BJ (cell line): Measurements from ENCODE around the gene SLC17A9. TPM values are rescaled to one million over a fixed set of nuclear protein-coding genes. Genes with fewer than 3 reads are reported as not detected.
"Not testable (repeated sequence)": the region's sequence is repeated elsewhere in the genome, so short reads cannot be mapped to it uniquely, and the experiment has no call there.

Source experiments
- CTCF ChIA-PET: fragments of 350-600 bp; formaldehyde crosslinking; extraction: SDS; loops from one replicate; lab custom pipeline; 2021; ENCODE audit warnings: antibody characterized with exemption, inconsistent platforms; lab: Yijun Ruan, JAX
- POLR2A ChIA-PET: fragments of 300-600 bp; sonication (Branson Sonifier 250); formaldehyde crosslinking; extraction: SDS; loops from one replicate; lab custom pipeline; 2021; ENCODE audit warnings: antibody characterized with exemption; lab: Charles Lee
- DNase-seq: peaks from one replicate; pipeline ENCODE4 v3.0.0-alpha.2; 2011; ENCODE audit warnings: low read depth
- H3K27me3 ChIP-seq: 2 replicates; pipeline ENCODE4 v1.6.0; 2011; ENCODE audit warnings: low read length; ENCODE audit not compliant: control insufficient read depth, insufficient read depth
- H3K36me3 ChIP-seq: 2 replicates; pipeline ENCODE4 v1.5.1; 2011; ENCODE audit warnings: low read length; ENCODE audit not compliant: control insufficient read depth, insufficient read depth
- H3K4me3 ChIP-seq: 2 replicates; pipeline ENCODE4 v1.5.1; 2011; ENCODE audit warnings: low read depth, mild to moderate bottlenecking, control low read depth, low read length
- CTCF ChIP-seq: IDR thresholded peaks from 2 replicates; pipeline ENCODE4 v1.5.1; 2011; ENCODE audit warnings: low read depth, mild to moderate bottlenecking, control low read depth, inconsistent platforms, low read length, moderate library complexity; ENCODE audit not compliant: insufficient read depth
- polyA plus RNA-seq: library from polyadenylated mRNA; depleted of rRNA; stranded (reverse); fragments of >200 nt; gene quantifications from 2 replicates; pipeline ENCODE4 v1.2.3, GENCODE V29; 2011

The SLC17A9 gene
- polyA plus RNA-seq, 1 experiment = 30.8 TPM

GRCh38 chr20:62921119-62921687 is 31.3 kb upstream of the SLC17A9 start:
- CTCF ChIA-PET = interaction anchor here (0.7 to 1.9 kb wide), 6 partner anchors 13 to 45 kb away, joined by 3 to 11 read pairs (median 3); partner anchors contain the start of gene GID8
- Histone ChIP-seq H3K36me3 (no peaks in the 10 kb centered on the region; the same call in 1 of the 2 replicates), H3K27me3 (no peaks in the 10 kb centered on the region), H3K4me3 (no peak overlapping the region)
- POLR2A ChIA-PET = no interaction called here
- DNase-seq = no peak
- peak; percentile 61 for TF ChIP-seq CTCF

- Histone ChIP-seq H3K36me3 (no peaks in the 10 kb centered on the region; the same call in 1 of the 2 replicates), H3K4me3 (no peak overlapping the region), H3K27me3 (no peaks in the 10 kb centered on the region)
- DNase-seq = no peak
- no peak for TF ChIP-seq CTCF
- POLR2A ChIA-PET = no interaction called here
- CTCF ChIA-PET = no interaction called here
Observed at GRCh38 chr20:62922451-62922921, 30.0 kb upstream of the SLC17A9 start.

GRCh38 chr20:62923059-62923668 is 29.3 kb upstream of the SLC17A9 start:
- DNase-seq, H3K27me3 ChIP-seq, POLR2A ChIA-PET, CTCF ChIA-PET, H3K4me3 ChIP-seq, H3K36me3 ChIP-seq: not testable (repeated sequence)

GRCh38 chr20:62923669-62924441 is 28.7 kb upstream of the SLC17A9 start:
- no peaks in the 10 kb centered on the region for H3K27me3 ChIP-seq
- H3K36me3 ChIP-seq = peaks cover 1% of the 10 kb centered on the region; the same call in 1 of the 2 replicates
- DNase-seq = no peak
- H3K4me3 ChIP-seq = peak overlapping the region; percentile 80
- TF ChIP-seq CTCF = no peak
- POLR2A ChIA-PET = no interaction called here
- CTCF ChIA-PET = interaction anchor here (1.0 to 1.3 kb wide), 2 partner anchors 12 to 22 kb away, joined by 3 read pairs; no protein-coding TSS in a partner anchor

GRCh38 chr20:62924442-62925075 is 27.9 kb upstream of the SLC17A9 start:
- POLR2A ChIA-PET = no interaction called here
- no peak for TF ChIP-seq CTCF
- DNase-seq = no peak

More at GRCh38 chr20:62924442-62925075, 27.9 kb upstream of the SLC17A9 start:
- Histone ChIP-seq H3K27me3 (no peaks in the 10 kb centered on the region), H3K36me3 (peaks cover 1% of the 10 kb centered on the region; the same call in 1 of the 2 replicates), H3K4me3 (peak overlapping the region; percentile 80)
- CTCF ChIA-PET = interaction anchor here (1.0 to 1.4 kb wide), 3 partner anchors 11 to 25 kb away, joined by 3 to 7 read pairs (median 3); no protein-coding TSS in a partner anchor
